Lung (tissue), 12 donors: ENCODE measurements around the gene FAM114A1. TPM values are rescaled to one million over a fixed set of nuclear protein-coding genes. Genes with fewer than 3 reads are reported as not detected.
A peak's percentile ranks its signal among the peaks of the same experiment; 100 is the strongest.

Experiments
- ATAC-seq: fragments of 200-7000 bp; cut with Tn5 transposase; one replicate; pipeline ENCODE4 v1.9.1; 2020; ENCODE audit warnings: moderate number of reproducible peaks; ENCODE audit not compliant: insufficient read depth, low FRiP score
- DNase-seq, 3 donors: peaks; one replicate each; pipeline ENCODE4 v3.0.0-alpha.2; 2013 to 2017
- H3K27ac ChIP-seq, 2 donors: one replicate each; pipeline ENCODE4 v1.5.1; 2013; ENCODE audit warnings: mild to moderate bottlenecking in 2 of 2, moderate library complexity in 2 of 2, control low read depth in 1 of 2, inconsistent platforms in 1 of 2, low read depth in 1 of 2, low read length in 1 of 2
- H3K27me3 ChIP-seq, 3 donors: one replicate each; pipeline ENCODE4 v1.5.1; 2013; ENCODE audit warnings: low read length in 2 of 3; ENCODE audit not compliant: control insufficient read depth in 3 of 3, insufficient read depth in 3 of 3
- H3K36me3 ChIP-seq, 4 donors: one replicate each; pipeline ENCODE4 v1.5.1; 2013; ENCODE audit warnings: low read length in 4 of 4, mild to moderate bottlenecking in 1 of 4, moderate library complexity in 1 of 4; ENCODE audit not compliant: control insufficient read depth in 4 of 4, insufficient read depth in 4 of 4
- H3K4me1 ChIP-seq, 5 donors: one replicate each; pipeline ENCODE4 v1.5.1; 2013; ENCODE audit warnings: low read length in 5 of 5, mild to moderate bottlenecking in 2 of 5, moderate library complexity in 1 of 5; ENCODE audit not compliant: control insufficient read depth in 5 of 5, insufficient read depth in 5 of 5
- H3K4me3 ChIP-seq: one replicate; pipeline ENCODE4 v1.5.1; 2013; ENCODE audit warnings: mild to moderate bottlenecking, control low read depth, moderate library complexity
- H3K9ac ChIP-seq, 2 donors: one replicate each; pipeline ENCODE4 v1.5.1; 2013; ENCODE audit warnings: low read length in 2 of 2, control low read depth in 1 of 2; ENCODE audit not compliant: insufficient read depth in 1 of 2
- H3K9me3 ChIP-seq, 4 donors: one replicate each; pipeline ENCODE4 v1.5.1; 2013; ENCODE audit warnings: low read length in 3 of 4, mild to moderate bottlenecking in 1 of 4, moderate library complexity in 1 of 4; ENCODE audit not compliant: control insufficient read depth in 4 of 4, insufficient read depth in 3 of 4
- WGBS, 2 donors: extraction: QIAGEN DNeasy Blood & Tissue Kit; methylation state at CpG; one replicate each; pipeline ENCODE4 v1.1.7; 2013; 5-methylcytosine and 5-hydroxymethylcytosine counted together
- polyA plus RNA-seq, 2 donors: library from polyadenylated mRNA; stranded (reverse); fragments of 200-250 nt; gene quantifications; one replicate each; pipeline ENCODE4 v1.2.1, GENCODE V29; 2013
- total RNA-seq, 2 donors: library from RNA; depleted of rRNA in 1 of 2; stranded (reverse); fragments of >200 nt in 1 of 2; gene quantifications; one replicate each; pipeline ENCODE4 v1.2.1, GENCODE V29; 2014 to 2021
- TF ChIP-seq, protein P1 (sequence below): IDR thresholded peaks from 2 replicates; pipeline ENCODE4 v1.5.1; 2012; ENCODE audit warnings: mild to moderate bottlenecking; ENCODE audit errors: control extremely low read depth, extremely low read depth
- donor health status: control.
- donor health status: control.
- donor health status: Bipolar disorder and iron deficiency.
- donor health status: healthy.
- donor health status: DM: yes; HTN: yes; CAD: no.

Gene FAM114A1
- total and polyA plus RNA-seq, 4 donors, result 9.5 to 70.0 (median 36.3) TPM

DNA sequence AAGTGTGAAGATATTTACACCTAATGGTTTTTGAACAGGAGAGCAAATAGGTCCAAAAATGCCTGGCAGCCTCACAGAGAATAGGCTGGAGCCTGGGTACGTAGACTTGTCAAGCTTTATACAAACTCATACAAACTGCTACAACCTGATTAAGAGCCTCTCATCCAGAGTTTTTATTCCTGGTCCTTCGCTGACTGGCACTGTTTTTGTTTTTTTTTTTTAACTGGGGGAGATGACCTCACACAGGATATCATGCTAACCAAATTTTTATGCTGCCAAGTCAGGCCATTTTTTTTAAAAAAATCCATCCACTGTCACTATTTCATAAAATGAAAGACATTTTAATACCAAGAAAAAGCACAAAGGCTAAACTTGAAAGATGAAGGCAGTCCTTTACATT is 1.9 kb downstream of the FAM114A1 start:
- no peaks in the 10 kb centered on the region for H3K9me3 ChIP-seq
- peak overlapping the region in 1 of 2 donors; percentile 64 for H3K9ac ChIP-seq
- H3K4me1 ChIP-seq, result peaks cover 0 to 41% (median 8%) of the 10 kb centered on the region in 5 donors
- no peaks in the 10 kb centered on the region for H3K27me3 ChIP-seq
- peak in 1 of 3 donors; percentile 12 for DNase-seq
- TF ChIP-seq, protein P1, sequence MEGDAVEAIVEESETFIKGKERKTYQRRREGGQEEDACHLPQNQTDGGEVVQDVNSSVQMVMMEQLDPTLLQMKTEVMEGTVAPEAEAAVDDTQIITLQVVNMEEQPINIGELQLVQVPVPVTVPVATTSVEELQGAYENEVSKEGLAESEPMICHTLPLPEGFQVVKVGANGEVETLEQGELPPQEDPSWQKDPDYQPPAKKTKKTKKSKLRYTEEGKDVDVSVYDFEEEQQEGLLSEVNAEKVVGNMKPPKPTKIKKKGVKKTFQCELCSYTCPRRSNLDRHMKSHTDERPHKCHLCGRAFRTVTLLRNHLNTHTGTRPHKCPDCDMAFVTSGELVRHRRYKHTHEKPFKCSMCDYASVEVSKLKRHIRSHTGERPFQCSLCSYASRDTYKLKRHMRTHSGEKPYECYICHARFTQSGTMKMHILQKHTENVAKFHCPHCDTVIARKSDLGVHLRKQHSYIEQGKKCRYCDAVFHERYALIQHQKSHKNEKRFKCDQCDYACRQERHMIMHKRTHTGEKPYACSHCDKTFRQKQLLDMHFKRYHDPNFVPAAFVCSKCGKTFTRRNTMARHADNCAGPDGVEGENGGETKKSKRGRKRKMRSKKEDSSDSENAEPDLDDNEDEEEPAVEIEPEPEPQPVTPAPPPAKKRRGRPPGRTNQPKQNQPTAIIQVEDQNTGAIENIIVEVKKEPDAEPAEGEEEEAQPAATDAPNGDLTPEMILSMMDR, result no peak
- peaks cover 2 to 13% (median 7%) of the 10 kb centered on the region in 4 donors for H3K36me3 ChIP-seq
- WGBS, 2 donors, result 41 to 69% methylated on average over 2 of the region's 2 CpGs
- H3K4me3 ChIP-seq, result no peak overlapping the region
- peak overlapping the region in 1 of 2 donors; percentile 86 for H3K27ac ChIP-seq
- no peak for ATAC-seq

DNA sequence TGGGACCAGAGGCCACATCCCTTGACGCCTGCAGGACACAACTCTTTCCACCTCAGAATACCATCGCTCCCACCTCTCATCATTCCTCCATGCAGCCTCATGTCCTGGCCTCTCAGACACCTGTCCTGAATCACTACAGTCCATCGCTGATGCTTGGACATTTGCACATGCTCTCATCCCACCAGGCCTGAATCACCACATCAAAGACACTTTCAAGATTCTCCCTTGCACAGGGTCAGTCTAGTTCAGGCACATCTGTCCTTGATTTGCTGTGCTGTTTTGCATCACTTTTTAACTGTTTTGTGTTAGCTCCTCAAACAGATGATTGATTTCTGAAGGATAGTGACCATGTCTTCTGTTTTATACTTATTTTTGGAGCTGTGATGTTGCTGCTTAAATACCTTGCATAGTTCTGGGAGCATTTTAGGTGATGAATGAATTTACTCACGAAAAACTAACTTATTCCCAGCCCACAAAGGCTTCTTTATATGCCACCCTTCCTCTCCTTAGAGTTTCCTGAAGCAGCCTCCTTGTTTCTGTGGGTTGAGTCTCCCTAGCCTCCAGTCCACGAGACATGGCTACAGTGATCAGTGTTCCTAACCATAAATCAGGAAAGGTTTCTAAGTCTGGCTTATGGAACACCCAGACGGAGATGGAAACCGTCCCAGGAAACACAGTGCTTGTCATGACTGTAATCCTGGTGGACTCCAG is 2.6 kb downstream of the FAM114A1 start:
- Histone ChIP-seq H3K9ac (no peak overlapping the region), H3K4me3 (no peak overlapping the region), H3K36me3 (peaks cover 2 to 13% (median 7%) of the 10 kb centered on the region in 4 donors), H3K4me1 (peaks cover 0 to 41% (median 8%) of the 10 kb centered on the region in 5 donors), H3K27ac (peak overlapping the region in 1 of 2 donors; percentile 57), H3K9me3 (no peaks in the 10 kb centered on the region), H3K27me3 (no peaks in the 10 kb centered on the region)
- ATAC-seq (no peak), DNase-seq (peak in 1 of 3 donors; percentile 20)
- TF ChIP-seq, protein P1, result no peak
- WGBS, 2 donors, result 80 to 90% methylated on average over 7 of the region's 7 CpGs

- H3K27ac ChIP-seq, result peak overlapping the region in 1 of 2 donors; percentile 40
- peaks cover 0 to 39% (median 8%) of the 10 kb centered on the region in 5 donors for H3K4me1 ChIP-seq
- H3K4me3 ChIP-seq, result no peak overlapping the region
- 94 to 100% methylated on average over 1 of the region's 1 CpG for WGBS, 2 donors
- no peak overlapping the region for H3K9ac ChIP-seq
- H3K36me3 ChIP-seq, result peaks cover 2 to 16% (median 8%) of the 10 kb centered on the region in 4 donors
- TF ChIP-seq, protein P1, result no peak
- ATAC-seq (no peak), DNase-seq (peak in 1 of 3 donors; percentile 20)
- H3K9me3 ChIP-seq, result no peaks in the 10 kb centered on the region
- H3K27me3 ChIP-seq, result no peaks in the 10 kb centered on the region
Observed at GRCh38 chr4:38871593-38871992, 4.0 kb downstream of the FAM114A1 start.
